NCI-H2081 treated with DMSO at 0.1 percent for 48 hours (cell line): ENCODE measurements around the gene HNRNPCL4.
"Not testable (repeated sequence)": the region's sequence is repeated elsewhere in the genome, so short reads cannot be mapped to it uniquely, and the experiment has no call there.

ENCODE experiments used
- DNase-seq: peaks from one replicate; lab custom pipeline; 2025; lab: John Stamatoyannopoulos, UW

Gene HNRNPCL4

GRCh38 chr1:13165531-13165930 is at the start of gene HNRNPCL4:
Gene HNRNPCL4, minus strand, starts transcription at chr1:13165631. Its CDS starts 164 bp downstream, at chr1:13165467.
- not testable (repeated sequence) for DNase-seq

GRCh38 chr1:13208712-13209111 is 43.3 kb upstream of the HNRNPCL4 start:
- not testable (repeated sequence) for DNase-seq

GRCh38 chr1:13201309-13201708 is 35.9 kb upstream of the HNRNPCL4 start, which contains the start of gene PRAMEF13:
Gene PRAMEF13, minus strand, starts transcription at chr1:13201409. Its CDS starts 1,820 bp downstream, at chr1:13199589.
- DNase-seq = not testable (repeated sequence)

- not testable (repeated sequence) for DNase-seq
These were observed 6.1 kb upstream of the HNRNPCL4 start, which contains the start of gene PRAMEF9 for GRCh38 chr1:13171548-13171947. Gene PRAMEF9, plus strand, starts transcription at chr1:13171848. Its CDS starts 3,433 bp downstream, at chr1:13175281.

GRCh38 chr1:13155909-13156308 is 9.5 kb downstream of the HNRNPCL4 start, which contains the start of gene PRAMEF26:
Gene PRAMEF26, minus strand, starts transcription at chr1:13156009. Its CDS starts 2,914 bp downstream, at chr1:13153095.
- not testable (repeated sequence) for DNase-seq

- DNase-seq = not testable (repeated sequence)
These were observed 48.7 kb downstream of the HNRNPCL4 start, which contains the start of gene HNRNPCL2 for GRCh38 chr1:13116754-13117153. Gene HNRNPCL2, minus strand, starts transcription at chr1:13116854. Its CDS starts 454 bp downstream, at chr1:13116400.
